Medulla oblongata (tissue), 1 donor: ENCODE measurements around the gene CCNDBP1.
"Not testable (repeated sequence)": the region's sequence is repeated elsewhere in the genome, so short reads cannot be mapped to it uniquely, and the experiment has no call there.

Experiments
- DNase-seq: peaks from one replicate; pipeline ENCODE4 v3.0.0-alpha.2; 2015; ENCODE audit errors: extremely low spot score

Gene CCNDBP1

DNA sequence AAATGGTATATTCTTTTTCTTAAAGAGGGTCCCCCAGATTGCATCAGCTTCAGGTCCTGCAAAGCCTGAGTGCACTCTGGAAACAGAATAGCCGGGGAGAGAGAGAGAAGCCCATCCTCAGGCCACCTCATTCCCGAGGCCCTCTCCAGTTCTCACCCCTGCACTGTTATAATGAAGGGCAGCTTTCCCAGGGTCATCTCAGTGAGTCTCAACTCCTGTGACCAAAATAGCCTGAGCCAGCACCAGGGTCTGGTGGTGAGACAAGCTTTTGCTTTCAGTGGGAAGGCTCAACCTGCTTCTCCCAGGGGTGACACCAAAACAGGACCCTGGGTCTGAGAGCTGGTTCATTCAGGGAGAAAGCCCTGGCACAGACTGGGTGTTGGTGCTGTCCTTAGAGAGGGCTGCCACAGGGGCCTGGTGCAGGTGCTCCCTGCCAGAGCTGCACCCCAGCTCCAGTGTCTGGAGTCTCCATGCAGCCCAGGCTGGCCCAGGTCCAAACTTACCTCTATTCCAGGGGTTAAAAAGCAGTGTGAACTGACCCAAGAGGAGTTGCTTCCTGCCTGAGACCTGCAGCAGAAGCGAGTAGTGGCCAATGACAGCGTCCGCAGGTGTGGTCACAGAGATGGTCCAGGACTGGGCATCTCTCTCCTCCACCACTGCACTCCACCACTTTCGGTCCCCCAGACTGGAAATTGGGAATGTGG is 29.5 kb downstream of the CCNDBP1 start:
- no peak for DNase-seq

DNA sequence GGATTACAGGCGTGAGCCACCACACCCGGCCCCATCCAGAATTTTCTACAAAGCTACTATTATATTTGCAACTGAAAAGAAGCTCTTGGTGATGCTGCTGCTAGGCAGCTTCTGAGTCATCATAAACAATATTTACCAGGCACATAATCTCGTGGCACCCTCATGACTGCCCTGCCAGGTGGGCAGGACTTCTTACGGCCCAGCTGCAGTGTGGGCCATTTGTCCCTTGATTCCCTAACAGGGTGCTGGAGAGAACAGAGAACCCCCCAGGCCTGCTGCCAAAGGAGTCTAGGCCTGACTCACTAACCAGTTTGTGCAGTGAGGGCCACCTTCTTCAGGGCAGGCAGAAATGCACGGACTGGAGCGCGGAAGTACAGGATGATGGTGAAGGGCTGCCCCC is 30.8 kb downstream of the CCNDBP1 start:
- no peak for DNase-seq

DNA sequence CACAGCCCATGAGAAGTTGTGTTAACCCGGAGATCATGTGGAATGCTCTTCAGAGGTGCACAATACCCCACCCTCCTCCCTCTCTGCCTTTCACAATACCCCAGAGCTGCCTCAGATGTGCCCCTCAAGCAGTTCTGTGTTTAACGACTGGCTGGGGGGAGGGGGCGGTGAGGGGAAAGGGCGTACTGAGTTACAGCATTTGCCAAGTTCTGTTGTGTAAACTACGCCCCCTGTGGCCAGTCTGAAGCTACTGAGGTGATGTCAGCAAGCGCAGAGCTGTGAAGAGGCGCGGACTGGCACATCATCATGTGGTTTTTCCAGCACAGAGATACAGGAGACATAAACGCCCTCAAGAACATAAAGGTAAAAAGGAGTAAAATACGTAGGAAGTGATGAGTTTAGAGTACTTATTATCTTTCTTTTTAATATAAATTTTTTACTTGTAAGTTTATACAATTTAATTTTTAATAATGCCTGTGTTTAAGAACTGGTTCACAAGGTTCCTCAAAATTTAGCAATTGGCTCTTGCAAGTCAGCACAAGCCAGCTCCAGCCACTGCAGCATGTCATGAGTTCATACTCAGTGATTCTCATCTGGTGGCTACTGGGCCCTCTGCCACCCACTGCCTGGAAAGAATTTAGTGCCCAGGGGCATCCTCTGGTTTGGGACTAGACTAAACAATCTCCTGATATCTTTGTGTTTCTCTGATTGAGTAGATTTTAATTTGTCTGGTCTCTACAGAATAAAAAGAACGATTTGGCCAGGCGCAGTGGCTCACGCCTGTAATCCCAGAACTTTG is 33.9 kb downstream of the CCNDBP1 start:
- DNase-seq, result peak; percentile 15

DNA sequence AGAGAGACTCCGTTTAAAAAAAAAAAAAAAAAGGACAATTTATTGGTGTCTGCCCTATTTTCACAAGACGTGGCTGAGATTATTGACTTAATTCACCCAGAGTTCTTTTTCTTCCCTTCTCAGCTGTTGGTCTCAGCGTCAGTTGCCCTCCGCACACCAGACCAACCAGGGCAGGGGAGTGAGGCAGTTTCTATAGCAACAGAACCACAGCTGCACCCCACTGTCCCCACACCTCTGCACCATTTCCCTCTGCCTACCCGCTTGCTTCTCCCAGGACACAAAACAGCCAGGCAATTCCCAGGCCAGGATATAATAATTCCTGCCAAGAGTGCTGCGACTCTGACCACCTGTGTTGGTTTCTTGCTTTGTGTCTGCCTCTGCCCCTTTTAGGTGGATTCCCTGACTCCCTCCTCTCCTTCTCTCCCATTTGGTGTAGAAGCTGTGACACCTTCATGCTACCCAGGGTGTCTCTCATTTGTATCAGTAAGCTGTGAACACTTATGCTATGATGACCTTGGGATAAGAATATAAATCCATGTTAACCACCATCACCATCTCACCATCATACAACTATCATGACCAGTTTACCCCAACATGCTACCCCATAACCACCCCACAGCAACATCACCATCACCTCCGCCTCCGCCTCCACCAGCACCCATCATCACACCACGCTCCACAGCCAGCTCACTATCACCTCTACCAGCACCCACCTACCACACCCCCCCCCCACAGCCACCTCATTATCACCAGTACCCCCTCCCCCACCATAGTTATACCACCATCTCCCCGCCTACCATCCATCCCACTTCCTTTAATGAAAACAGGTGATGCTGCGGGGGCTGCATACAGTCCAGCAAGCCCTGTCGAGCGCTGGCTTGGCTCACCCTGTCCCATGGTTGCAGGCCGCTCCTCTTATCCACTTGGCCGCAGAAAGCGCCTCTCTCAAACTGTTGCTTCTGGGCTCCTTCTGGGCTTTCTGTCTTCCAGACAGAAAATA is 35.0 kb downstream of the CCNDBP1 start:
- no peak for DNase-seq

DNA sequence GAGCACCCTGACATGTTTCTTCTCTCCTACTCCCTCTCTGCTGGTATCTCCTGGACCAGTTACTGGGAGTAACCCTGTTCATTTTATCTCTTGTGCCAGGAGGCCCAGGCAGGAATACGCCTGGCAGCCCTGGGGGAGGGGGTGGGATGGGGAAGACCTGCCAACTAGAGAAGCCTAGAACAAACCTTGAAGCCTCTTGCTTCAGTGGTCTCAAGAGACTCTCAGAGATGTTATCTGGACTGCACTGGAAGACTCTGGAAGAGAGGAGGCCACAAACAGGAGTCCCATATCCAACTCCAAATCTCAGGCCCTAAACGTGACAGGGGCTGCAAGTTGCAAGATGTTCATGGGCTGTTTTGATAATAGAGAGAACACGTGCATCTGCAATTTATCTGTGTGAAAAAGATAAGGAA is 35.8 kb downstream of the CCNDBP1 start, which contains the start of gene EPB42:
Gene EPB42 (minus strand): TSS at position 28 of the 413 bp plus-strand sequence. CDS start 193 bp downstream, outside the sequence.
- no peak for DNase-seq

DNA sequence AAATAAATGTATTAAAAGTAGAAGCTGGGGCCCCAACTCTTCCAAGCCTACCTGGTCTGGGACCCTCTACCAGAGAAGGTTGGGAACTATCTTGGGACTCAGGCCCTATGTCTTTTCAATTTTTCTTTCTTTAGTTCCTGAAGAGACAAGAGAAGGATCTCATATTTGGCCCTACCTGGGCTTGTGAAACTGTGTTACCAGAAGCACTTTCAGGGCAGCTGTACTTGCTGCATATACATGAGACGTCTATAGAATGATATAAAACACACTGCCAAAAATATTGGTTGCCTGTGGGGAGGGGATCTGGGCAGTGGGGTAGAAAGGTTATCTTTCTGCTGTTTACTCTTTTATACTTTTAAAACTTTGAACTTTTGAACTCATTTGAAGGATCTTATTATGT is 36.2 kb downstream of the CCNDBP1 start:
- DNase-seq, result no peak

DNA sequence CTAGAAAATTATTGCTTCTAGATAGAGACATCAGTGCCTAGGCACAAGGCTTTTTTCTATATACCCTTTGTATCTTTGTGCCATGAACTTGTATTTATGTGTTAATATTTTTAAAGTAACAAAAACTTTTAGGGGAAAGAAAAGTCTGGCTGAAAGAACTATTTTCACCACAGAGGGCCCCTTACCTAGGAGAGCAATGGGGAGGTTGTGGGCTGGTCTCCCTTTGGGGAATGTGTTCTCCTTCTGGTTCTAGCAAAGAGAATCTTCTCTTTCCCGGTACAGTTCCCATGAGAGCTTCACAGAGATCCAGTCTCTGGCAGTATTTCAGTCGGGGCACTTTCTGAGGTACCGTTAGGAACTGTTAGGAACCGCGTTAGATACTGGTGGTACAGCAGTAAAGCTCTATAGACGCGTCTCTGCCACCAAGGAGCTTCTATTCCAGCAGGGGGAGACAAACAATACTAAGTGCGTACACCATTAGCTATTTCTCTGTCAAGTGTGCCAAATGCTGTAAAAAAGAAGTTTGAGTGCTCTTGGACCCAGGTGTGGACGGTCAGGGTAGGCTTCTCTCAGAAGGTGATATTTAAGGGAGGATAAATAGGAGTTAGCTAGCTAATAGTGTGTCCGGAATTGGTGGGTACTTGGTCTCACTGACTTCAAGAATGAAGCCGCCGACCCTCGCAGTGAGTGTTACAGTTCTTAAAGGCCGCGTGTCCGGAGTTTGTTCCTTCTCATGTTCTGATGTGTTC is 40.2 kb downstream of the CCNDBP1 start:
- peak; percentile 78 for DNase-seq

DNA sequence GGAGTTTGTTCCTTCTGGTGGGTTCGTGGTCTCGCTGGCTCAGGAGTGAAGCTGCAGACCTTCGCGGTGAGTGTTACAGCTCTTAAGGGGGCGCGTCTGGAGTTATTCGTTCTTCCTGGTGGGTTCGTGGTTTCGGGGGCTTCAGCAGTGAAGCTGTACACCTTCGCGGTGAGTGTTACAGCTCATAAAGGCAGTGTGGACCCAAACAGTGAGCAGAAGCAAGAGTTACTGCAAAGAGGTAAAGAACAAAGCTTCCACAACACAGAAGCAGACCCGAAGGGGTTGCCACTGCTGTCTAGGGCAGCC is 40.7 kb downstream of the CCNDBP1 start:
- not testable (repeated sequence) for DNase-seq

DNA sequence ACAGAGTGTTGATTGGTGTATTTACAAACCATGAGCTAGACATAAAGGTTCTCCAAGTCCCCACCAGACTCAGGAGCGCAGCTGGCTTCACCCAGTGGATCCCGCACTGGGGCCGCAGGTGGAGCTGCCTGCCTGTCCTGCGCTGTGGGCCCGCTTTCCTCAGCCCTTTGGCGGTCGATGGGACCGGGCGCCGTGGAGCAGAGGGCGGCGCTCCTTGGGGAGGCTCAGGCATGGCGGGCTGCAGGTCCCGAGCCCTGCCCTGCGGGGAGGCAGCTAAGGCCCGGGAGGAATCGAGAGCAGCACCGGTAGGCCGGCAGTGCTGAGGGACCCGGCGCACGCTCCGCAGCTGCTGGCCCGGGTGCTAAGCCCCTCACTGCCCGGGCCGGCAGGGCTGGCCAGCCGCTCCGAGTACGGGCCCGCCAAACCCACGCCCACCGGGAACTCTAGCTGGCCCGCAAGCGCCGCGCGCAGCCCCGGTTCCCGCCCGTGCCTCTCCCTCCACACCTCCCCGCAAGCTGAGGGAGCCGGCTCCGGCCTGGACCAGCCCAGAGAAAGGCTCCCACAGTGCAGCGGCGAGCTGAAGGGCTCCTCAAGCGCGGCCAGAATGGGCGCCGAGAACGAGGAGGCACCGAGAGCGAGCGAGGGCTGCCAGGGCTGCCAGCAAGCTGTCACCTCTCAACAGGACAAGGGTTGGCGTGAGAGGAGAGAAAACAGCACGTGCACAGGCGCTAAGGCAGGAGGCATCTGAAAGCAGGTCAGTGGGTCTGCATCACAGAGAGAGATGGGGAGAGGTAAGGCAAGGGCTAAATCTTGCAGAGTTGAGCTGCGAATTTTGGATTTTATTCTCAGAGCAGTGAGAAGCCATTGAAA is 41.5 kb downstream of the CCNDBP1 start:
- DNase-seq, result no peak

DNA sequence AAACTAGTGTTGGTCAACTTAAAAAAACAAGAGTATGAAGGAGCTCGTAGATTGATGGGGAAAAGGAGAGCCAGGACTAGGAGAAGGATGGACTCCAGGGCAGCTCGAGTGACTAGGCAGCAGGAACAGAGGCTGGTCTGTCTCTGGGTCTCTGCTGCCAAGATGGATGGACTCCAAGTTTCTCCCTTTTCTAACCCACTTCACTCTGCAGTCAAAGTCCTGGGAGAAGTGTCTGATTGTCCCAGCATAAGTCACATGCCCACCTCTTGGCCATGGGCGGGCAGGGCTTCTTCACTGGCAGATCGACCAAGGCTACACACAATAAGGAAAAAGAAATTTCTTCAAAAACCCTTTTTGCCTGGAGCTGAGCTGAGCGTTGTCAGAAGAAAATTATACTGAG is 44.8 kb downstream of the CCNDBP1 start:
- peak; percentile 83 for DNase-seq

DNA sequence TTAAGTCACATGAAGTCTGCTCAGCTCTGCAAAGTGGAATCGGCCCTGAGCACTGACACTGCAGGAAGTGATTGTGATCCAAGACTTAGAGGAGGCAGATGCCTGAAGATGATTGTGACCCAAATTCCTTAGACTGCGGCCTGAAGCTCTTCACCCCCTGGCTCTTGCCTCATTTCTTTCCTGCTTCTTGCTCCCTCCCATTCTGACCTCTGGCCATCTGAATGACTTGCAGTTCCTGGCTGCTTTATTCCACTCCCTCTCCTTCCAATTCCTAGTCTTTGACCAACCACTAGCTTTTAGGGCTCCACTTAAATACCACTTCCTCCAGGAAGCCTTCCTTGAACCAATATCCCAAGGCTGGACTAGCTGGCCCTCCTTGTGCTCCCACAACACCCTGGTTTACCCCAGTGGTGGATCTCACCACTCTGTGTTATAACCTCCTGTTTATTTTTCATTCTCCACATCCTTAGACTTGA is 45.5 kb downstream of the CCNDBP1 start:
- DNase-seq, result no peak

DNA sequence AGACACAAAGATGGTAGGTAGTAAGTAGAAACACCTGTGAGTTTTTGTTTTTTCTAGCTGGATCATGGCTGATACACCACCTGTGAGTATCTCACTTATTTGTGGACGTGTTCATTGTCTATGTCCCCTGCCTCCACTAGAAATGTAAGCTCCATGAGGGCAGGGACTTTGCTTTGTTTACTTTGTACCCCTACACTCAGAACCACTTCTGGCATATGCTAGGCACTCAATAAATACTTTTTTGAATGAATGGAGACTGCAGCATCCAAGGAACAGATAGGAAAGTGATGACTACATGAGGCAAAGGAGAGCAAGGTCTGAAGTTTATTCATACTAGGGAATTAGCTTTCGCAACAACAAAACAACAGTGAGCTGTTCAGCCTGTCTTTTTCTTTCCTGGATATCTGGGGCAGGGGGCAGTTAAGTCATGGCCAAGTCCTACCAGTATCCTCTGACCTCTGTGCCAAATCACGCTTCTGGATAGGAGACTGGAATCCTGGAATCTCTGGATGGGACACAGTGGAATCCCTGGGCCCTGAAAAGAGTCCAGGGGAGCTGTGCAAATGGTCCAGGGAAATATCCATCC is 47.2 kb downstream of the CCNDBP1 start:
- DNase-seq, result no peak

DNA sequence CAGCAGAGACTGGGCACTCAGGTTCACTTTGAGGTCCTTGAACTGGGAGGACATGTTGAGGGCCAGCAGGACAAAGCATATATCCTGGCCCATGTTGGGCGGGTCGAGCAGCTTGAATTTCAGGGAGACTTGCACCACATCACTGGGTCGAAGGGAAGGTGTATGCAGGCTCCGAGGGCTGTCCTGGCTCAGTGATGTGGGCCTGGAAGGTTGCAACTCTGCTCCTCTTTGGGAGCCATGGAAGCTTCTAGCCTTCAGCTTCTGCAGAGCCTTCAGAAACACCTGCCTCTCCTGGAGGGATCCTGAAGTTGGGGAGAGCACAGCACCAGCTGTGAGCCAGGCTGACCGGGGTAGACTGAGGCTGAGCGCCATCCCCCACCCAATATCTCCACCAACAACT is 50.3 kb downstream of the CCNDBP1 start:
- no peak for DNase-seq

DNA sequence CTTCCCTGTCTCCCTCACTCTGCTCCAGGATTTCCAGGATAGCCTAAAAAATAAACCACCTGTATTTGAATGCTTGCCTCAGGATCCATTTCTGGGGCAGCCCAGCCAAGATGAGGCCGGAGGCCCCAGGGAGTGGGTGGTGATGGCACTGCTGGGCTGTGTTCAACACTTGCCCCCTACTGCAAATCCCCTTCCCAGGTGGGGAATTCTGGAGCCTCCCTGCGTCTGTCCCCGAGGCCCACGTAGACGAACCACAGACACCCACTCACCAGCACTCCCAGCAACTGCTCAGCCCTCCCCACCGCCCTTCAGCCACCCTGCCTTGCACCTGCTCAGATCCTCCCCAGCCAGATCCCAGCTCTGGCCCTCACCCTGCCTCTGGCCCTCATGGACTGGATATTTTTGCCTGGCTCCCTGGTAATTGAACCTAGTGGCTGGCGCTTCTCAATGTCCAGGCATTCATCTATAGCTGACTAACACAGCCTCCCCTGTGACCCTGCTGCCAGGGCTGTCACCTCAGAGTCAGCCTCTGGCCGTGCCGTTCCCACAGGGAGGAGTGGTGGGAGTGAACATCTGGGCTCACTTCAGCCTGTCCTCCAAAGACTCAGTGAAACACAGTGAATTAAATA is 52.8 kb downstream of the CCNDBP1 start:
- DNase-seq, result no peak

DNA sequence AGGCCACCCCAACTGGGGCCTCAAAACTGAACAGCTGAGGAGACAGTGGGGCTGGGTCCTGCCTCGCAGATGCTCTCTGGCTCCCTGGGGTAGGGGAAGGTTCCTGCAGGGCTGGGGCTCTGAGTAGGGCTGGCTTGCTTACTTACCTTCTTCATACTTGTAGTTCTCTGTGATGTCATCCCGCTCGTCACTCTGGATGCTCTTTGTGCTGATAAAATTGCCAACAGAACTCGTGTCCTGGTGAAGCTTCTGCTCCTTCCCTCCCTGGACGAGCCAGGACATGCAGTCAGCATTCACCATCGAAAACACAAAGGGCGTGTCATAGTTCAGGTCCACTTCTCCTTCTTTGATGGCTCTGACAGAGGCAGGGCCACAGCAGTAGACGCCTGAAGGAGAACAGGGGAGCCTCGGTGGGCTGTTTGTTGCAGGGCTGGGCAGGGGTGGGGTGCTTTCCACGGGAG is 53.5 kb downstream of the CCNDBP1 start:
- no peak for DNase-seq

DNA sequence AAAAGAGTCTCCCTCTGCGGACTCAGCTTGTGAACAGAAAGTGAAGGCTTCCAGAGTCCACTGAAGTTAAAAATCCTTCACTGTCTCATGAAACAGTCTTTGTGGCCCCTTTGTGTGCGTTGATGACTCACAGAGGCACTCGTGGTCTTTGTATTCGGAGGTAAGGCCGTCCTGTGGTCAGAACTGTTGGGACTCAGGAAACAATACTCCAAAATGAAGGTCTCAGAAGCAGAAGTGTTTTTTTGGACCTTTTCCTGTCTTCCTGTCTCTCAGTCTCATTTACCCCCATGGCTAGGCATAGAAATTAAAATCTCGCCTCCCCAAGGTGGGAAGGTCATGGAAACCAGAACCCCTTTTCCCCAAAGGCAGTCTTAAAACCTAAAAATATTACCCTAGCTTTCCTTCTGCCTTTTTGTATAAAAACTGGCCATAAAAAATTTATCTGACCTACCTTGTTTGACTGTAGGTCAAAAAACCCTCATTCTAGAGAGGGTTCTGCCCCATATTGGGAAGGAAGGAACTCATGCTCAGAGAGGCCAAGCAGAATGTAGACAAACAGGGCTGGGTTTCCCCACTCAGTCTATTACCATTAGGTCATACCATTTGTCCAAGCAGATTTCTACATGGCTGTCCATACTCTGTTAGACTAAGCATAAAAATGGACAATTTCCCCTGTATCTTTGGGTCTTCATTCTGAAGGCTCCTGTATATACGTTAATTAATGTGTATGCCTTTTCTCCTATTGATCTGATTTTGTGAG is 54.7 kb downstream of the CCNDBP1 start:
- DNase-seq, result no peak

DNA sequence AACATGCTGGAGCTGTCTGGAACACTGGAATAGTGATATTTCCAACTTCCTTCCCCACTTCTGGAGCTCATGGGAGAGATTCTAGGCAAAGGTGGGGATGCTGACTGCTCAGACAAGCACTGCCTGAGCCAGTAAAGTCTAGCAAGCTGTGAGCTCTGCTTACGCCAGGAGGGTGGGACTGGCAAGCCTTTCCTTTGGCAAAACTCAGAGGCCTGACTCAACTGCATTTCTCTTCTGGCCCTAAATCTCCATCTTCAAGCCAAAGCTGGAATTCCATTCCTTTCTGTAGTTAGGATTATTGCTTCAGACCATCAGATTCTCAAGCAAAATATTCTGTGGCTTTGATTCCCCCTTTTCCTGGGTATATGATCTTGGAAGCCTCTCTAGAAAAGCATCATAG is 55.9 kb downstream of the CCNDBP1 start:
- peak; percentile 64 for DNase-seq

DNA sequence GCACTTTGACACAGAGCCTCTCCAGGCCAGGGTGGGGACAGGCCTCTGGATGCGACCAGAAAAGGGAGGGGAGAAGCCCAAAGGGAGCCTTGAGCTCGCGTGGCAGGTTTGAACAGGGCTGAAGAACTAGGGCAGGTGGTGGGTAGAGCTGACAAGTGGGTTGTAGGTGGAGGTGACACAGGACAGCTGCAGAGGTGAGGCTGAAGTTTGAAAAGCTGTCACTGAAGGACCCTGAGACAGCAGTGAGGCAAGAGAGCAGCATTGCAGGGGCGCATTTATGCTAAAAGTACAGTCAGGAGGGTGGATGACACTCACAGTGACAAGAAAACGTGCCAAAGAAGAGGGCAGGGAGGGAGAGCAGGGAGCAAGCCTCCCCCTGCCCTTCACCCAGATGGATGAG is 57.4 kb downstream of the CCNDBP1 start:
- DNase-seq, result no peak
